H1 (cell line): ENCODE results near the gene POGZ. TPM values are rescaled to one million over a fixed set of nuclear protein-coding genes. Genes with fewer than 3 reads are reported as not detected.

ENCODE experiments used
- CHD2 ChIP-seq: IDR thresholded peaks from 2 replicates; pipeline ENCODE4 v1.6.1; 2012; ENCODE audit warnings: low read length, improper control_type of control experiment
- JUN ChIP-seq: IDR thresholded peaks from 2 replicates; pipeline ENCODE4 v1.6.1; 2011; ENCODE audit warnings: low read depth, mild to moderate bottlenecking, improper control_type of control experiment, low read length
- NRF1 ChIP-seq: IDR thresholded peaks from 2 replicates; pipeline ENCODE4 v1.6.1; 2011; ENCODE audit warnings: mild to moderate bottlenecking, low read depth, low read length, improper control_type of control experiment
- RXRA ChIP-seq: IDR thresholded peaks from 2 replicates; pipeline ENCODE4 v1.6.1; 2011; ENCODE audit warnings: low read depth, mild to moderate bottlenecking, low read length, moderate library complexity; ENCODE audit not compliant: insufficient read depth
- SRF ChIP-seq: IDR thresholded peaks from 2 replicates; pipeline ENCODE4 v1.6.1; 2011; ENCODE audit warnings: mild to moderate bottlenecking, low read depth, low read length, moderate library complexity
- TCF12 ChIP-seq: IDR thresholded peaks from 2 replicates; pipeline ENCODE4 v1.6.1; 2011; ENCODE audit warnings: low read depth, mild to moderate bottlenecking, low read length
- polyA plus RNA-seq, 7 experiments: library from polyadenylated mRNA; depleted of rRNA in 3 of 7; stranded (reverse) in 5 of 7; unstranded in 2 of 7; fragments of >200 nt in 5 of 7; fragments of 200-250 nt in 2 of 7; gene quantifications; 1 replicate in 5 of 7; 2 replicates in 1 of 7; 4 replicates in 1 of 7; pipeline versions ENCODE4 v1.2.1 to v1.2.3, GENCODE V29; 2011 to 2013; ENCODE audit warnings: missing spikeins in 2 of 7, mixed read lengths in 2 of 7
- total RNA-seq: library from RNA; stranded (reverse); fragmentation: NEBNext Ultra II Directional; extraction: Animal tissue kit (Norgen Biotek cat#: 25700); gene quantifications from 2 replicates; pipeline ENCODE4 v1.2.1, GENCODE V29; 2021

POGZ gene
- total and polyA plus RNA-seq, 2 of the 8 experiments (the other 6 are each of a cell fraction or from before 2014, with no cell fraction given): 66.4 to 105 TPM

DNA sequence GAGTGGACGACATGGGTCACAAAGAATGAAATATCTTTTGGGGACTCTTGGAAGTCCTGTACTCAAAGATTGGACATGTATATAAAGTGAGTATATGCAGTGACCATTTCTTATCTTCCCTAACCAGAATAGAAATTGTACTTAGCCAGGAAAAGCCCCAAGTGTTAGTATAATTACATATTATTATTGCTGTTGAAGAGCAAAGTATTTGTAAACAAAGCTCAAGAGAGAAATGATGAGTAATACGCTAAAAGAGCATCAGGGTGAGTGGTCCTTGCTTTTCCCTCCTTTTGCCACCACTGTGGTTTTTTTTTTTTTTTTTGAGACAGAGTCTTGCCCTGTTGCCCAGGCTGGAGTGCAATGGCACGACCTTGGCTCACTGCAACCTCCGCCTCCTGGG is 45.5 kb upstream of the POGZ start (continued):
- TF ChIP-seq NRF1: no peak
- TF ChIP-seq TCF12: no peak
- TF ChIP-seq RXRA: no peak
- TF ChIP-seq CHD2: no peak
- no peak for TF ChIP-seq SRF
- TF ChIP-seq JUN: no peak
- TF ChIP-seq, all 59 proteins: peak for 0
